ENCODE measurements around the gene RADIL.

DNA sequence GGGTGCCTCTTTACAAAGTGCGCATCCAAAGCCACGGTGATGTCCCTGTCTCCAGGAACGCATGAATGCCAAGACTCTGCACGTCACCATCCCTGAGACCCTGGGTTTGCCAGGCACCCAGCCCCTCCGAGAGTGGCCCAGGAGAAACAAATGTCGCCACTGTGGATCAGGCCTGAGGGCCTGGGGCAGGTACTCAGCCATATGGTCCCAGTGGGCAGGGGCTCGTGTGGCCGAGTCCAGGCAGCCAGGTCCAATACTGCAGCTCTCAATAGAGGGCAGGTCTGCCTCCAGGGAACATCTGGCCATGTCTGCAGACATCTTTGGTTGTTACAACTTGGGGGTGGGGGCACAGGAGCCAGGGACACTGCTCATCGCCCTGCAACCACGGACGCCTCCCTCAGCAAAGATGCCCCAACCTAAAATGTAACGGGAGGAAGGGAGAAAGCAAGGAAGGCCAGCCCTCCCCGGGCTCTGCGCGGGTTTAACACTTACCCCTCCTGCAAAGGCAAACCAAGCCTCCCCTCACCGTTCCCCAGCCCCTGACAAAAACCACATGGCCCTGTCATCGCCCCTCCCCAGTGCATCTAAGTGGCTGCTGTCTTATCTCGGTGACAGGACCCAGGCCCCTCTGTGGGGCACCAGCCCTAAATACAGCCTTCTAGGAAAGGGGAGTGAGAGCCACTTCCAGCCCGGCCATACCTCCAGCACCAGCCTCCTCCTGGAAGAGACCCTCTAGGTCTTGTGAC, 11.4 kb downstream of the RADIL start:
- TF ChIP-seq, protein P1, sequence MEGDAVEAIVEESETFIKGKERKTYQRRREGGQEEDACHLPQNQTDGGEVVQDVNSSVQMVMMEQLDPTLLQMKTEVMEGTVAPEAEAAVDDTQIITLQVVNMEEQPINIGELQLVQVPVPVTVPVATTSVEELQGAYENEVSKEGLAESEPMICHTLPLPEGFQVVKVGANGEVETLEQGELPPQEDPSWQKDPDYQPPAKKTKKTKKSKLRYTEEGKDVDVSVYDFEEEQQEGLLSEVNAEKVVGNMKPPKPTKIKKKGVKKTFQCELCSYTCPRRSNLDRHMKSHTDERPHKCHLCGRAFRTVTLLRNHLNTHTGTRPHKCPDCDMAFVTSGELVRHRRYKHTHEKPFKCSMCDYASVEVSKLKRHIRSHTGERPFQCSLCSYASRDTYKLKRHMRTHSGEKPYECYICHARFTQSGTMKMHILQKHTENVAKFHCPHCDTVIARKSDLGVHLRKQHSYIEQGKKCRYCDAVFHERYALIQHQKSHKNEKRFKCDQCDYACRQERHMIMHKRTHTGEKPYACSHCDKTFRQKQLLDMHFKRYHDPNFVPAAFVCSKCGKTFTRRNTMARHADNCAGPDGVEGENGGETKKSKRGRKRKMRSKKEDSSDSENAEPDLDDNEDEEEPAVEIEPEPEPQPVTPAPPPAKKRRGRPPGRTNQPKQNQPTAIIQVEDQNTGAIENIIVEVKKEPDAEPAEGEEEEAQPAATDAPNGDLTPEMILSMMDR (conservative IDR thresholded peaks at IDR 0.05; ENCODE audit: low read depth, low read length) = no peak
- TF ChIP-seq EZH2phosphoT487 (IDR thresholded peaks at IDR 0.05; ENCODE audit: borderline replicate concordance, low read length) = no peak
- TF ChIP-seq EZH2 (IDR thresholded peaks at IDR 0.05; ENCODE audit: low read length, unreplicated experiment) = no peak

All from PC-3 (cell line).